IMR-90 (cell line): ENCODE measurements around the gene RNF212B. TPM values are rescaled to one million over a fixed set of nuclear protein-coding genes. Genes with fewer than 3 reads are reported as not detected.

Experiments
- ATAC-seq: fragments of 200-7000 bp; cut with Tn5 transposase; 2 replicates; pipeline ENCODE4 v1.9.1; 2020; ENCODE audit warnings: low read depth, mild to moderate bottlenecking, moderate library complexity
- BruUV-seq: library from RNA; stranded (reverse); fragments of 400-500 nt; replicated peaks from 2 replicates; lab custom pipeline; 2021; lab: Mats Ljungman, UMichigan
- CTCF ChIA-PET: fragments of 300-600 bp; formaldehyde crosslinking; extraction: SDS; loops from one replicate; lab custom pipeline; 2021; ENCODE audit warnings: antibody characterized with exemption; lab: Yijun Ruan, JAX
- POLR2A ChIA-PET: fragments of 300-600 bp; sonication (Branson Sonifier 250); formaldehyde crosslinking; loops from one replicate; lab custom pipeline; 2022; ENCODE audit warnings: antibody characterized with exemption; ENCODE audit not compliant: unreplicated experiment; lab: Charles Lee
- DNase-seq: peaks from one replicate; pipeline ENCODE4 v3.0.0; 2013
- H2AFZ ChIP-seq: replicated peaks from 2 replicates; pipeline ENCODE3; 2013; ENCODE audit warnings: low read length, mild to moderate bottlenecking; ENCODE audit not compliant: poor library complexity
- H2AK5ac ChIP-seq: 2 replicates; pipeline ENCODE4 v1.6.1; 2013; ENCODE audit warnings: low read depth, low read length, inconsistent platforms
- H2AK9ac ChIP-seq: replicated peaks from 2 replicates; pipeline ENCODE3; 2013; ENCODE audit warnings: mild to moderate bottlenecking, low read depth, low read length, moderate library complexity; ENCODE audit not compliant: poor library complexity
- H2BK120ac ChIP-seq: 2 replicates; pipeline ENCODE4 v1.6.1; 2013; ENCODE audit warnings: low read depth, low read length, inconsistent platforms
- H2BK15ac ChIP-seq: 3 replicates; pipeline ENCODE4 v1.6.1; 2013; ENCODE audit warnings: low read depth, low read length, inconsistent platforms
- H2BK20ac ChIP-seq: 2 replicates; pipeline ENCODE4 v1.6.1; 2013; ENCODE audit warnings: low read depth, mild to moderate bottlenecking, inconsistent platforms, low read length, moderate library complexity
- H2BK5ac ChIP-seq: 2 replicates; pipeline ENCODE4 v1.6.1; 2013; ENCODE audit warnings: mild to moderate bottlenecking, low read depth, low read length, inconsistent platforms; ENCODE audit not compliant: poor library complexity, severe bottlenecking
- H3K14ac ChIP-seq: replicated peaks from 2 replicates; pipeline ENCODE4 v1.6.1; 2013; ENCODE audit warnings: low read depth, low read length, inconsistent platforms
- H3K18ac ChIP-seq: 2 replicates; pipeline ENCODE4 v1.6.1; 2013; ENCODE audit warnings: low read depth, low read length, control low read depth
- H3K23ac ChIP-seq: 2 replicates; pipeline ENCODE4 v1.6.1; 2013; ENCODE audit warnings: low read depth, low read length, inconsistent platforms
- H3K27ac ChIP-seq: 2 replicates; pipeline ENCODE4 v1.5.1; 2013; ENCODE audit warnings: mild to moderate bottlenecking, control low read depth, low read length; ENCODE audit not compliant: insufficient read depth
- H3K27me3 ChIP-seq: 2 replicates; pipeline ENCODE4 v1.6.1; 2013; ENCODE audit warnings: low read length; ENCODE audit not compliant: control insufficient read depth, insufficient read depth
- H3K36me3 ChIP-seq: 2 replicates; pipeline ENCODE4 v1.6.1; 2013; ENCODE audit warnings: low read length, mixed read lengths; ENCODE audit not compliant: control insufficient read depth, insufficient read depth
- H3K4ac ChIP-seq: 2 replicates; pipeline ENCODE4 v1.6.1; 2013; ENCODE audit warnings: low read depth, low read length, inconsistent platforms
- H3K4me1 ChIP-seq: 2 replicates; pipeline ENCODE4 v1.6.1; 2013; ENCODE audit warnings: low read length, mixed read lengths; ENCODE audit not compliant: control insufficient read depth, insufficient read depth
- H3K4me2 ChIP-seq: 2 replicates; pipeline ENCODE4 v1.6.1; 2013; ENCODE audit warnings: low read depth, mild to moderate bottlenecking, control low read depth, low read length, moderate library complexity
- H3K4me3 ChIP-seq: 2 replicates; pipeline ENCODE4 v1.5.1; 2013; ENCODE audit warnings: low read depth, mild to moderate bottlenecking, control low read depth, low read length, moderate library complexity; ENCODE audit not compliant: insufficient read depth
- H3K56ac ChIP-seq: 2 replicates; pipeline ENCODE4 v1.6.1; 2013; ENCODE audit warnings: low read length, inconsistent platforms; ENCODE audit not compliant: insufficient read depth; ENCODE audit errors: extremely low read depth
- H3K79me1 ChIP-seq, 2 experiments: 2 replicates each; pipeline ENCODE4 v1.6.1; 2013; ENCODE audit warnings: low read length in 2 of 2, inconsistent platforms in 1 of 2, low read depth in 1 of 2
- H3K9ac ChIP-seq: 2 replicates; pipeline ENCODE4 v1.6.1; 2013; ENCODE audit warnings: low read depth, low read length, control low read depth
- H3K9me1 ChIP-seq: 2 replicates; pipeline ENCODE4 v1.6.1; 2013; ENCODE audit warnings: low read length, inconsistent platforms; ENCODE audit not compliant: insufficient read depth
- H3K9me3 ChIP-seq: 2 replicates; pipeline ENCODE4 v1.6.1; 2013; ENCODE audit warnings: low read length; ENCODE audit not compliant: control insufficient read depth, insufficient read depth
- H4K20me1 ChIP-seq: 2 replicates; pipeline ENCODE4 v1.6.1; 2013; ENCODE audit warnings: low read length, inconsistent platforms; ENCODE audit not compliant: insufficient read depth
- H4K5ac ChIP-seq: 2 replicates; pipeline ENCODE4 v1.6.1; 2013; ENCODE audit warnings: mild to moderate bottlenecking, low read depth, low read length, control low read depth
- H4K8ac ChIP-seq, 2 experiments: 2 replicates each; pipeline ENCODE4 v1.6.1; 2013; ENCODE audit warnings: low read depth in 2 of 2, low read length in 2 of 2, control low read depth in 1 of 2, inconsistent platforms in 1 of 2
- H4K91ac ChIP-seq: 2 replicates; pipeline ENCODE4 v1.6.1; 2013; ENCODE audit warnings: low read depth, low read length, inconsistent platforms; ENCODE audit not compliant: insufficient read depth
- FOS ChIP-seq: fragments of 150-350 bp; IDR thresholded peaks from 2 replicates; pipeline ENCODE4 v1.6.1; 2016; ENCODE audit warnings: low read depth, low read length
- MAFK ChIP-seq: IDR thresholded peaks from 2 replicates; pipeline ENCODE4 v1.6.1; 2012; ENCODE audit warnings: low read depth, low read length, improper control_type of control experiment
- MAZ ChIP-seq: IDR thresholded peaks from 2 replicates; pipeline ENCODE4 v1.6.1; 2012; ENCODE audit warnings: low read depth, mild to moderate bottlenecking, low read length, improper control_type of control experiment, moderate library complexity, borderline replicate concordance
- MXI1 ChIP-seq: IDR thresholded peaks from 2 replicates; pipeline ENCODE4 v1.6.1; 2012; ENCODE audit warnings: low read depth, mild to moderate bottlenecking, low read length, moderate library complexity, borderline replicate concordance
- NFE2L2 ChIP-seq: fragments of 150-350 bp; IDR thresholded peaks from 2 replicates; pipeline ENCODE4 v1.6.1; 2016; ENCODE audit warnings: low read depth, mild to moderate bottlenecking, low read length
- POLR2A ChIP-seq: IDR thresholded peaks from 2 replicates; pipeline ENCODE4 v1.6.1; 2012; ENCODE audit warnings: mild to moderate bottlenecking, low read depth, low read length
- RFX5 ChIP-seq: IDR thresholded peaks from 2 replicates; pipeline ENCODE4 v1.8.0; 2012; ENCODE audit warnings: low read depth, mild to moderate bottlenecking, low read length, moderate library complexity
- WGBS, 2 experiments: methylation state at CpG; one replicate each; pipeline versions ENCODE4 v1.1.5 to v1.1.7; 2013; ENCODE audit warnings: missing lambda C conversion rate in 2 of 2; ENCODE audit not compliant: insufficient read length in 1 of 2; ENCODE audit errors: extremely low coverage in 2 of 2; 5-methylcytosine and 5-hydroxymethylcytosine counted together
- dilution Hi-C: fragments of 300-500 bp; cut with HindIII; formaldehyde crosslinking; loops from one replicate; pipeline ENCODE4 v1.14.3; 2018; ENCODE audit warnings: low sequenced_read_pairs; ENCODE audit not compliant: unreplicated experiment
- in situ Hi-C: fragments of 300-500 bp; cut with MboI; formaldehyde crosslinking; loops from 3 replicates; pipeline ENCODE4 v1.14.3; 2019; ENCODE audit warnings: low sequenced_read_pairs, inconsistent platforms, mixed read lengths
- intact Hi-C: fragments of 100-400 bp; cut with micrococcal nuclease; formaldehyde crosslinking; loops from 2 replicates; pipeline ENCODE4 v1.10.0; 2022
- polyA plus RNA-seq, 3 experiments: library from polyadenylated mRNA; depleted of rRNA; stranded (reverse); fragments of >200 nt; gene quantifications; 2 replicates each; pipeline ENCODE4 v1.2.3, GENCODE V29; 2012; ENCODE audit warnings: low replicate concordance in 1 of 3
- total RNA-seq: library from RNA; depleted of rRNA; stranded (reverse); fragments of >200 nt; gene quantifications from 2 replicates; pipeline ENCODE4 v1.2.3, GENCODE V29; 2012

The RNF212B gene
- total and polyA plus RNA-seq, 2 of the 4 experiments (the other 2 are of a cell fraction), result not detected

- BruUV-seq, result no TSS peak
- in situ Hi-C loops (loop anchor here (10.0 to 25.0 kb wide), 4 partner anchors 192 to 1131 kb away; partner anchors contain the start of genes CBLN3, CEBPE, EMC9 and FITM1), dilution Hi-C loops (no loop called here), intact Hi-C loops (loop anchor here (10.0 kb wide), 1 partner anchor 752 kb away; no protein-coding TSS in a partner anchor)
- H3K4ac ChIP-seq, result peak within 1 kb of the TSS; percentile 83
- H3K4me1 ChIP-seq, result peaks cover 19% of the 10 kb centered on the region
- peak within 1 kb of the TSS; percentile 94 for H2AFZ ChIP-seq
- peak within 1 kb of the TSS; percentile 50 for H3K18ac ChIP-seq
- peak within 1 kb of the TSS; percentile 81 for H3K56ac ChIP-seq
- H3K4me3 ChIP-seq, result peak within 1 kb of the TSS; percentile 87
- peak within 1 kb of the TSS; percentile 90 for H3K14ac ChIP-seq
- H2BK20ac ChIP-seq, result no peak within 1 kb of the TSS
- peak within 1 kb of the TSS; percentile 81 for H4K91ac ChIP-seq
- peak within 1 kb of the TSS; percentile 95 for H3K27ac ChIP-seq
- peak within 1 kb of the TSS; percentile 76 for H2AK5ac ChIP-seq
- peak within 1 kb of the TSS; percentile 86 for H2BK5ac ChIP-seq
- H2BK15ac ChIP-seq, result peak within 1 kb of the TSS; percentile 26; the same call in 1 of the 3 replicates
- peak within 1 kb of the TSS; percentile 7 for H2BK120ac ChIP-seq
- H3K79me1 ChIP-seq, result peaks cover 20 to 52% of the 10 kb centered on the region in 2 experiments
- WGBS, 2 experiments, result 0% methylated on average over 9 of the region's 24 CpGs; no CpG with 5 or more reads in 1 of the 2 experiments
- peak within 1 kb of the TSS; percentile 61; the same call in 1 of the 2 replicates for H3K23ac ChIP-seq
- peaks cover 20% of the 10 kb centered on the region; the same call in 1 of the 2 replicates for H3K9me1 ChIP-seq
- H3K9ac ChIP-seq, result peak within 1 kb of the TSS; percentile 92
- no peaks in the 10 kb centered on the region for H3K9me3 ChIP-seq
- H4K8ac ChIP-seq, result peak within 1 kb of the TSS; percentile 92 to 97
- H4K20me1 ChIP-seq, result peaks cover 31% of the 10 kb centered on the region
- H3K4me2 ChIP-seq, result peak within 1 kb of the TSS; percentile 87
- peaks cover 32% of the 10 kb centered on the region for H3K36me3 ChIP-seq
- H4K5ac ChIP-seq, result peak within 1 kb of the TSS; percentile 99
- ChIA-PET POLR2A (interaction anchor here (0.5 to 1.2 kb wide), 6 partner anchors 14 to 818 kb away, joined by 3 to 9 read pairs (median 3); partner anchors contain the start of genes HAUS4 and PABPN1), CTCF (interaction anchor here (1.2 kb wide), 1 partner anchor 186 kb away, joined by 4 read pairs; no protein-coding TSS in a partner anchor)
- H2AK9ac ChIP-seq, result peak within 1 kb of the TSS; percentile 91
- ATAC-seq (peak; percentile 67), DNase-seq (peak; percentile 84)
- no peak for TF ChIP-seq MAFK
- peak; percentile 100 for TF ChIP-seq MAZ
- TF ChIP-seq MXI1, result 0 out of 2 replicates have a peak, but pooled peaks have one; percentile 16
- TF ChIP-seq RFX5, result no peak
- TF ChIP-seq NFE2L2, result no peak
- TF ChIP-seq POLR2A, result peak; percentile 79
- 0 out of 2 replicates have a peak, but pooled peaks have one; percentile 5 for TF ChIP-seq FOS
- no peaks in the 10 kb centered on the region for H3K27me3 ChIP-seq
Measured at GRCh38 chr14:23306412-23307145, 68.8 kb downstream of the RNF212B start, which contains the start of gene BCL2L2. Gene BCL2L2 (plus strand): TSS chr14:23306833. CDS start chr14:23307768, 935 bp downstream.
